HG03439 (cell line): ENCODE results near the gene SH2D3A.
"Not testable (repeated sequence)": the region's sequence is repeated elsewhere in the genome, so short reads cannot be mapped to it uniquely, and the experiment has no call there.

ENCODE experiments used
- ATAC-seq: cut with Tn5 transposase; IDR thresholded peaks from one replicate; pipeline ENCODE4 v1.9.1; 2021; ENCODE audit warnings: mild to moderate bottlenecking, moderate library complexity; ENCODE audit not compliant: unreplicated experiment

The SH2D3A gene

DNA sequence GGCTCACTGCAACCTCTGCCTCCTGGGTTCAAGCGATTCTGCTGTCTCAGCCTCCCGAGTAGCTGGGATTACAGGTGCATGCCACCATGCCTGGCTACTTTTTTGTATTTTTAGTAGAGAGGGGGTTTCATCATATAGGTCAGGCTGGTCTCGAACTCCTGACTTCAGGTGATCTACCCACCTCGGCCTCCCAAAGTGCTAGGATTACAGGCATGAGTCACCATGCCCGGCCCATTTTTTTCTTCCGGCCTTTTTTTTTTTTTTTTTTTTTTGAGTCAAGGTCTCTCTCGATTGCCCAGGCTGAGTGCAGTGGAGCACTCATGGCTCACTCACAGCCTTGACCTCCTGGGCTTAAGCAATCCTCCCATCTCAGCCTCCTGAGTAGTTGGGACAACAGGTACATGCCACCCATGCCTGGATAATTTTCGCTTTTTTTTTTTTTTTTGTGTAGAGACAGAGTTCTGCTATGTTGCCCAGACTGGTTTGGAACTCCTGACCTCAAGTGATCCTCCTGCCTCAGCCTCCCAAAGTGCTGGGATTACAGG, 4.9 kb downstream of the SH2D3A start:
- not testable (repeated sequence) for ATAC-seq

GRCh38 chr19:6761053-6761676, 6.1 kb downstream of the SH2D3A start:
- no peak for ATAC-seq

DNA sequence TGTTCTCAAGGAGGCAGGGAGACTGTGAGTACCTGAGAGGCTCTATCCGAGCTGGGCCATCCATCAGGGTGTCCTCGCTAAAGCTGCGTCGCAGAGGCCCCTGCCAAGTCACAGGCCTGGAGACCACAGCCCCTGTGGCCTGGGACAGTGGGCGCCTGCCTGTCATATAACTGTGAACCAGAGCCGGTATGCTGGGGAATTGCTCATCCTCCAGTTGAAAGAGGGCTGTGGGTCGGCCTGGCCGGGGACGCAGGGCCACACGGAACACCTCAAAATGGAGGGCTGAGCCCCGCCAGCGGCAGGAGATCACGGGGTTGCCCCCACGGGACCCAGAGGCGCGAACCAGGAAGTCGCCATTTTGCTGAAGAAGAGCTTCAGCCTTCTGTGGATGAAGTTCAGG, 6.6 kb downstream of the SH2D3A start:
- no peak for ATAC-seq

DNA sequence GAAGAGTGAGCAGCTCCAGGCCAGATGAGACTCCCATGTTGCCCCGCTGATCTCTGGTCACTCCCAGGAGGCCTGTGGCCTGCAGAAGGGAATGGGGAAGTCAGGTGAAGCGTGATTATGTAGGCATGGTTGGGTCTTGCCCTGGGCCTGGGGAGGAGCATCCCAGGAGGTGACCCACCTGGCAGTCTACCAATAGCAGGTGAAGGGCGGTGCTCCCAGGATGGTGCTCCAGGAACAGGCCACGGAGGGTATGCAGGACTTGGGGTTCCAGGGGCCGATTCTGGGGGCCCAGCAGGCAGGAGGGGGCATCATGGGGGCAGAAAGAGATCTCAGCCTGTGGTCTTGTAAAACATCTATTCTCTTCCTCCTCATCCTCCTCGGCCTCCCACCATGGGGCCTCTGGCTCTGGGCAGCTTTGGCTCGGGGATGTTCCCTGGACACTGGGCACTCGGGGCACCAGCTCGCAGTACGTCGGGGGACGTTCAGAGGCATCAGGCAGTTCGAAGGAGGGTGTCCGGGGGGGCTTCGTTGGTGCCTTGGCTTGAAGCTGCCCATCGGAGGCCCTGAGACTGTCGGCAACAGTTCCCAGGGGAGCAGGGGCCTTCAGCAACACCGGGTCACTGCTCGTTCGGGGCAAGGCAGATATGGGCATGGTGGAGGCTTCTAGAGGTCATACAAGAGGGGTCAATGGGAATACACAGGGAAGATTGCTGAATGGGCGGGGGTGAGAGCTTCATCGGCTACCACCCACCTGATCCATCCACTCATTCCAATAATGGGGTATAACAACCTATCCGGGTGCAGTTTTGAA, 12.4 kb downstream of the SH2D3A start:
- ATAC-seq: no peak

DNA sequence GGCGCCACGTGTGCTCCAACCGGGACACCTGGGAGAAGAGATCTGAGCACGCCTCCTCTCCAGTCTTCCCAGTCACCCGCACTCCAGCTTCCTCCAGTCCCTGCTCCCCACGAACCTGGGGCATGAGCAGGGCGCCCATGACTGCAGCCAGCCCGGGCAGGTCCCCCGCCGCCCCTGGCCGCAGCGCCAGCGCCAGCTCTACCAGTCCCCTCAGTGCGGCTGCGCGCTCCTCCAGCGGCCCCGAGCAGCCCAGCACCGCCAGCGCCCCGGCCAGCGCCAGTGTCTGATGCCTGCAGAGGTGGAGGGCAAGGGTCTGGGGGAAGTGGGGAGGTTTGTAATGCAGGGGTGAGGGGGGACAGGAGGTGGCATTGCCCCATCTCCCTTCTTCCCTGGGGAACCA, 13.1 kb downstream of the SH2D3A start:
- no peak for ATAC-seq

GRCh38 chr19:6753178-6754031, 13.8 kb downstream of the SH2D3A start:
- peak; percentile 78 for ATAC-seq

DNA sequence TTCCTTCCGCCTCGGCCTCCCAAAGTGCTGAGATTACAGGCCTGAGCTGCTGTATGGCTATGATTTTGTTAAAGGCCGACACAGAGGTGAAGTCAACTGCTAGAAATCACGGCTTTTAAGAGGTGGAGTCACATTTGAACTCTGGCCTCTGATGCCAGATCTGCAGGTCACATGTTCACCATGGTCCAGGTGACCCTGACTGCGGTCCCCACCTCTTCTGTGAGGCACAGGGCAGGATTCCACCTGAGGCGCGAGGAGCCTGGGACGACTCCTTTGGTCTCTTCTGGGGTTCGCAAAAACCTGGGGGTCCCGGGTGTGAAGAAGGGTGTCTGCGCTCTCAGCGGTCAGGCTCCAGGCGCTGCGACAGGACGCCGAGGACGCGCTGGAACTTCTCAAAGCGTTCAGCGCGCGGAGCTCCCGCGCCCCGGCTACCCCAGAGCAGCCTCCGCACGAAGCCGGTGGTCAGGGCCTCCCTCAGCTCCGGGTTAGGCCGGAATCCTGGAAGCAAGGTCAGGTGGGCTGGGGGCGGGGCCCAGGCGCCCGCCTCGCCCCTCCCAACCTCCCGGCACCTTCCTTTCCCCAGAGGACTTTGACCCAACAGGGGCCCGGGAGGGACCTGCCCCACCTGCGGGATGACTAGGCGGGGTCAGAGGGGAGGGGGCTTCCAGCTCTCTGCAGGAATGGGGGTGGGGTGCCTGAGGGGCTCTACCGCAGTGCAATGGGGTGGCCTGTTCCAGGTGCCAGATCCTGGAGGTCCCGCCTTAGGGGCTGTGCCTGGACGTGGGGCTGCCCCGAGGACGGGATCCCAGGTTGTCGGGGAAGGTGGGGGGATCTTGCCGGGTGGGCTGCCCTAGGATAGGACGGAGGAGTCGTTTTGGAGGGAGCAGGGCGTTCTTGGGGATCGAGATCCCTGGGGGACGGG, 14.7 kb downstream of the SH2D3A start:
- no peak for ATAC-seq

GRCh38 chr19:6751189-6751588, 16.0 kb downstream of the SH2D3A start:
- ATAC-seq: no peak

- no peak for ATAC-seq
These were observed 17.2 kb downstream of the SH2D3A start for GRCh38 chr19:6750062-6750461.

DNA sequence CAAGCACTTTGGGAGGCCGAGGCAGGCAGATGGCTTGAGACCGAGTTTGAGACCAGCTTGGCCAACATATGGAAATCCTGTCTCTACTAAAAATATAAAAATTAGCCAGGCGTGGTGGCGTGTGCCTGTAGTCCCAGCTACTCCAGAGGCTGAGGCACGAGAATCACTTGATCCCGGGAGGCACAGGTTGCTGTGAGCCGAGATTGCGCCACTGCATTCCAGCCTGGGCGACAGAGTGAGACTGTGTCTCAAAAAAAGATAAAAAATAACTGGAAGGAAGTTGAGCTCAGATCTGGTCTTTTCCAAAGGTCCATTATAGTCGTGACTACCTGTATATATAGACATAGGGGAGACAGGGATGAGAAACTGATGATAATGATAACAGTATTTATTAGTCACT, 18.7 kb downstream of the SH2D3A start:
- not testable (repeated sequence) for ATAC-seq

DNA sequence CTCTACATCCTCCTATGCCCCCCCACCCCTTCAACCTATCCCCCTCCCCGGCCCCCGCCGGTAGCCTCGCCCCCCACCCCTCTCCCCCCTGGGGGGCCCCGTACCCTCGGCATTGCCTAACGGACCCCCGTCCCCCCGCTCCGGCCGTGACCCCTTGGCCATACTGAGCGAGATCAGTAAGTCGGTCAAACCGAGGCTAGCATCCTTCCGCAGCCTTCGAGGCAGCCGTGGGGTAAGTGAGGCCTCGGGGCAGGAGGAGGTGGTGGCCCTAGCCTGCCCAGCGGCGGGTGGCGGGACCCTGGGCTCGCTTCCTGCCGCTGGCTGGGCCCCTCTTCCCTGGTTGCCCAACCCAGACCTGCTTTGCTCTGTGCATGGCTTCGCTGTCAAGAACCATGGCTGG, 21.3 kb downstream of the SH2D3A start:
- no peak for ATAC-seq

GRCh38 chr19:6744381-6745301, 22.6 kb downstream of the SH2D3A start:
- ATAC-seq: no peak

GRCh38 chr19:6743714-6744380, 23.4 kb downstream of the SH2D3A start:
- no peak for ATAC-seq

DNA sequence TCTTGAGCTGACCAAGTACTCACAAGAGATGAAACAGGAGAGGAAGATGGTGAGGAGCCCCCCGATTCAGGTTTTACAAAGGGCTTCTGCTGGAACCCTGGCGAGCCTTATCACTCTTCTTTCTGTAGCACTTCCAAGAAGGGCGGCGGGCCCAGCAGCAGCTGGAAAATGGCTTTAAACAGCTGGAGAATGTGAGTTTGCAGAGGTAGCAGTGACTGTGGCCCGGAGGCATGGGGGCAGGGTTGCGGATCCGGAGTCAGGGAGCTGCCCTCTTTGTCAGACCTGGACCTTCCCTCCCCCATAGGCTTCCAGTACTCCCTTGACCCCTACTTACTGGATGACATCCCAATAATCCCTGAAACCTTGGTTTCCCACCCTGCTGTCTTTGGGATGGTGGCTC, 24.2 kb downstream of the SH2D3A start:
- no peak for ATAC-seq

DNA sequence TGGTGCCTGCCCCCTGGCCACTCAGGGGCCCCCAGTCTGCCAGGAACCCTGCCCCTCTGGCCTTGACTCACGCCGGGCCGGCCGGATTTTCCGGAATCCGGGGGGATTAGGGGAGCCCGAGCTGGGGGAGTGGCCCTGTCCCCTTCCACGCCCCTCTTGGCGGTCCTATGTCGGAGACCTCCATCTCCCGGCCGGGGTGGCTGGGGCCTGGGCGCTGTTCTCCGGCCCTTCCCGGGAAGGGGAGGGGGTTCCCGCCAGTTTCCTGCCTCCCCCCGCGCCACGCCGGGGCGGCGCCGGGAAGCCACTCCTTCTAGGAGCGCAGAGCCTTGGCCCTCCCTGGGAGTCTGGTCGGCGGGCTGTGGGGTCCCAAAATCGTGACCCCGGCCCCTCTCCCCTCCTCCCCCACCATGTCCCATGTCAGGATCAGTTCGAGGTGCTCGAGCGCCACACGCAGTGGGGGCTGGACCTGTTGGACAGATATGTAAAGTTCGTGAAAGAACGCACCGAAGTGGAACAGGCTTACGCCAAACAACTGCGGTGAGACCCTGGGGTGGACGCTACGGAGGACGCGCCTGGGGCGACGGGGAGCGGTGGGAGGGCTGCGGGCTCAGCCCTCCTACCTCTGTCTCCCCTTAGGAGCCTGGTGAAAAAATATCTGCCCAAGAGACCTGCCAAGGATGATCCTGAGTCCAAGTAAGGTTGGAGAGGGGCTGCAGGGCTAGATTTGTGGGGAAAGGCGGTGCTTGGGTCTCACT, 26.5 kb downstream of the SH2D3A start:
- no peak for ATAC-seq

DNA sequence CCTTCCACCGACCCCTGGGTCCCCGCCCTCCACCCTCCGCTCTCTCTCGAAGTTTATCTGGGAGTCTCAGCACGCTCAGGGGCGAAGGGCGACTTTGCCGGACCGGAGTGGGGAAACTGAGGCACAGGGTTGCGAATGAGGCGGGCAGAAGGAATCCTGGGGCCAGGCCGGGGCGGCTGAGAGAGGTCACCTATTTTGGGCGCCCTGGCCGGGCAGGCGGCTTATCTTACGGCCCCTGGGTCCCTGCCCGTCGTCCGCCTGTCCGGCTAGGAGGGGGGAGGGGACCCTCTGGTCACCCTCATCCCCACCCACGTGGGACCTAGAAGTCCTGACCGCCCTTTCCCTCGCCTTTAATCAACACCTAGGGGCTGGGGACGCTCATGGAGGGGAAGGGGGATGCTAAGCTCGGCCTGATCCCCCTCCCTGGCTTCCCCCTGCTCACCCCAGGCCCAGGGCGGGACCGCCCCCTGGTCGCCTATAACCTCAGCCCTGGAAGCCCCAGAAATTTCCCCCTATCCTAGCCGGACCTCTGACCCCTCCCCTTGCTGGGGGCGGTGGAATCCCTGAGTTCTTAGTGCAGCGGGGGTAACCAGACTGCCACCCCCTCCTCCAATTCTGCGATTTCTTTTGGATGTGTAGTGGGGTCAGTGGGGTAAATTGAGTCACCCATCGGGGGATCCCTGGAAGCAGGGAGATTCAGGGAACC, 27.2 kb downstream of the SH2D3A start:
- no peak for ATAC-seq

GRCh38 chr19:6739390-6739882, 27.8 kb downstream of the SH2D3A start, which contains the start of gene TRIP10:
TRIP10 (plus strand) TSS chr19:6739680; CDS start chr19:6739762, 82 bp downstream.
- ATAC-seq: no peak
